ENCODE data around the gene S100Z.

DNA sequence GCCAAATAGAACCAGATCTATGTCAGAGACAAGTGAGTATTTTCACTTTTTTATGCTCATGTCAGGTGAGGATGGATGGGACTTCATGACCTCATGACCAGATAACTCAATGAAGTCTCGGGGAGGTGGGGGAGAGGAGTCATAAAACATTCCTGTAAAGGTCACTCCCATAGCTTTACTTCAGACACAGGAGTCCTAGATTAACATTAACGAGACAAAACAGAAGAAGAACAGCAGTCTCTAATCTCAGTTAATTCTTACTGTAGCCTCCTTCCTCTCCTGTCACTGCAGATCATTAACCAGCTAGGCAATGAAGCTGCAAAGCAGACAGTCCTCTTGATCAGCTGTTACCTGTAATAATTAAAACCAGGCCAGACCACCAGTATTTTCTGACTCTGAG lies 114.2 kb downstream of the S100Z start:
- TF ChIP-seq CTCF (IDR thresholded peaks at IDR 0.05 in 4 of 5, conservative IDR thresholded peaks at IDR 0.05 in 1 of 5) (no peak), POLR2A (IDR thresholded peaks at IDR 0.05) (no peak)

Measured in gastrocnemius medialis (tissue), 4 donors.